ENCODE measurements around the gene PDGFA.

GRCh38 chr7:504221-505111, 15.2 kb downstream of the PDGFA start:
- no peak for TF ChIP-seq POLR2A (IDR thresholded peaks at IDR 0.05)
- TF ChIP-seq, protein P1, sequence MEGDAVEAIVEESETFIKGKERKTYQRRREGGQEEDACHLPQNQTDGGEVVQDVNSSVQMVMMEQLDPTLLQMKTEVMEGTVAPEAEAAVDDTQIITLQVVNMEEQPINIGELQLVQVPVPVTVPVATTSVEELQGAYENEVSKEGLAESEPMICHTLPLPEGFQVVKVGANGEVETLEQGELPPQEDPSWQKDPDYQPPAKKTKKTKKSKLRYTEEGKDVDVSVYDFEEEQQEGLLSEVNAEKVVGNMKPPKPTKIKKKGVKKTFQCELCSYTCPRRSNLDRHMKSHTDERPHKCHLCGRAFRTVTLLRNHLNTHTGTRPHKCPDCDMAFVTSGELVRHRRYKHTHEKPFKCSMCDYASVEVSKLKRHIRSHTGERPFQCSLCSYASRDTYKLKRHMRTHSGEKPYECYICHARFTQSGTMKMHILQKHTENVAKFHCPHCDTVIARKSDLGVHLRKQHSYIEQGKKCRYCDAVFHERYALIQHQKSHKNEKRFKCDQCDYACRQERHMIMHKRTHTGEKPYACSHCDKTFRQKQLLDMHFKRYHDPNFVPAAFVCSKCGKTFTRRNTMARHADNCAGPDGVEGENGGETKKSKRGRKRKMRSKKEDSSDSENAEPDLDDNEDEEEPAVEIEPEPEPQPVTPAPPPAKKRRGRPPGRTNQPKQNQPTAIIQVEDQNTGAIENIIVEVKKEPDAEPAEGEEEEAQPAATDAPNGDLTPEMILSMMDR (IDR thresholded peaks at IDR 0.05): no peak
